ENCODE data around the gene AUP1. TPM values are rescaled to one million over a fixed set of nuclear protein-coding genes. Genes with fewer than 3 reads are reported as not detected.

Gene AUP1, protein sequence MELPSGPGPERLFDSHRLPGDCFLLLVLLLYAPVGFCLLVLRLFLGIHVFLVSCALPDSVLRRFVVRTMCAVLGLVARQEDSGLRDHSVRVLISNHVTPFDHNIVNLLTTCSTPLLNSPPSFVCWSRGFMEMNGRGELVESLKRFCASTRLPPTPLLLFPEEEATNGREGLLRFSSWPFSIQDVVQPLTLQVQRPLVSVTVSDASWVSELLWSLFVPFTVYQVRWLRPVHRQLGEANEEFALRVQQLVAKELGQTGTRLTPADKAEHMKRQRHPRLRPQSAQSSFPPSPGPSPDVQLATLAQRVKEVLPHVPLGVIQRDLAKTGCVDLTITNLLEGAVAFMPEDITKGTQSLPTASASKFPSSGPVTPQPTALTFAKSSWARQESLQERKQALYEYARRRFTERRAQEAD
- total RNA-seq (2014; rRNA removed; shearing (Covaris generic); ENCODE audit: low replicate concordance), result 70.0 and 143 TPM in 2 replicates

DNA sequence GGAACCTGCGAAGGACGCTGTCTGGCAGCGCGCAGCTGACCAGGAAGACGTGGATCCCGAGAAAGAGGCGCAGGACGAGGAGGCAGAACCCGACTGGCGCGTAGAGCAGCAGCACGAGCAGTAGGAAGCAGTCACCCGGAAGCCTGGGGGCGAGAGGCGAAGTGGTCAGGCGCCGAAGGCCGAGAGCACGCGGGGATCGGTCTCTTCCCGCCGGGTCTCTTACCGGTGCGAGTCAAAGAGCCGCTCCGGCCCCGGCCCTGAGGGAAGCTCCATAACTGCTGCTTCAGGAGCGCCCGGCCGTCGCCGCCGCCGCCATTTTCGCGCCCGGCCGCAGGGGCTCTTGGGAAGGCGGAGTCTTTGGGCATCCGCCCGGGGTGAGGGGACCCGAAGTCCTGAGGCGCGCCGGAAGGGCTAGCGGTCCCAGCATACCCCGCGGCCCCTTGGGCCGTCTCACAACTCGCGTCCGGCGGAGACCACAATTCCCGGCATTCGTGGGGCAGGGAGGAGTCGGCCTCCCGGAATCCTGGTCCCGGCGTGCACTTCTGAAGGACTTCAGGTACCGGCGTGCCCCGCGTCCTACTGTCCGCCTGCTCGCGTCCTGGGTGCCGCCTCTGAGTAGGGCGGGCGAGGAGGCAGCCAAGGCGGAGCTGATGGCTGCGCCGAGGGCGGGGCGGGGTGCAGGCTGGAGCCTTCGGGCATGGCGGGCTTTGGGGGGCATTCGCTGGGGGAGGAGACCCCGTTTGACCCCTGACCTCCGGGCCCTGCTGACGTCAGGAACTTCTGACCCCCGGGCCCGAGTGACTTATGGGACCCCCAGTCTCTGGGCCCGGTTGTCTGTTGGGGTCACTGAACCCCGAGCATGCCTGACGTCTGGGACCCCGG lies at the start of gene AUP1, which contains the start of gene HTRA2:
Gene AUP1 (minus strand): TSS at position 350 of the 882 bp plus-strand sequence. CDS start 77 bp downstream, at position 273.
Gene HTRA2 (plus strand): TSS at position 577 of the 882 bp plus-strand sequence. CDS start 74 bp downstream, at position 651.
- H3K27me3 ChIP-seq, result no peaks in the 10 kb centered on the region
- peaks cover 67% of the 10 kb centered on the region for H3K36me3 ChIP-seq
- peaks cover 4% of the 10 kb centered on the region; the same call in 1 of the 2 replicates for H3K9me3 ChIP-seq

DNA sequence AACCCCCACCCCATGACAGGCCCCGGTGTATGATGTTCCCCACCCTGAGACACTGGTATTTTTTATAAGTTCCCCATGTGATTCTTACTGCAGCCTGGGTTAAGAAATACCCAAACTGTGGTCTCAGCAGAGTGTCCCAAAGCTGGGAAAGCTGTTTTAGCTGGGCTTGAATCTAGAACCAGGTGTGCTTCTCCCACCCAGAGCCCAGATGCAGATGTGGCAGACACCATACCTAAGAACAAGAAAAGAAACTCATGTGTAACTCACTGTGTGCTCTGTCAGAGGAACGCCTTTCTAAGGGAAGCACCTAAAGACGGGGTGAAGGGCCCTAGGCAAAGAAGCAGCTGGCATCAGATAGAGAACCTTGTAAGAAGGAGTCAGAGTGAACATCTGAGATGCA lies 48.9 kb upstream of the AUP1 start:
- DNase-seq, result no peak
- Histone ChIP-seq H3K36me3 (no peaks in the 10 kb centered on the region), H3K27me3 (no peaks in the 10 kb centered on the region), H3K4me3 (no peak overlapping the region), H3K9me3 (no peaks in the 10 kb centered on the region)

More for the DNA sequence above, at the start of gene AUP1, which contains the start of gene HTRA2:
- peak within 1 kb of the TSS; percentile 99 for H3K4me3 ChIP-seq
- DNase-seq, result peak; percentile 99

DNA sequence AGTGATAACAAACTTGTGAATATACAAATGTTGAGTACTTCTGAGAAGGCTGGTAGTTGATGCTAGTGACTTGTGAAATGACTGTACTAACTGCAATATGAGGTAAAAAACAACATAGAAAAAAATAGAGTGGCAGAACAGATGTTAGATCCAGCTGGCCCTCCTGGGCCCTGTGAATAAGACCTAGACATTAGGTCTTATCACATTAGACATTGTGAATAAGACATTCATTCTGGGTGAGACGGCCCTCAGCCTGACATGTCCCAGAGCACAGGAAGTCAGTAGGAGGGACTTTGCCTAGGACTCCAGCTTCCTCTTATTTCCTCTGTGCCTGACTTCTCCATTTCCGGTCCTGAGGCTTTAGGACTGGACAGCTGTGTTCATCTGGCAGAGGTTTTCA lies 47.9 kb upstream of the AUP1 start:
- Histone ChIP-seq H3K4me3 (no peak overlapping the region), H3K9me3 (no peaks in the 10 kb centered on the region), H3K36me3 (no peaks in the 10 kb centered on the region), H3K27me3 (no peaks in the 10 kb centered on the region)
- DNase-seq, result peak; percentile 58

DNA sequence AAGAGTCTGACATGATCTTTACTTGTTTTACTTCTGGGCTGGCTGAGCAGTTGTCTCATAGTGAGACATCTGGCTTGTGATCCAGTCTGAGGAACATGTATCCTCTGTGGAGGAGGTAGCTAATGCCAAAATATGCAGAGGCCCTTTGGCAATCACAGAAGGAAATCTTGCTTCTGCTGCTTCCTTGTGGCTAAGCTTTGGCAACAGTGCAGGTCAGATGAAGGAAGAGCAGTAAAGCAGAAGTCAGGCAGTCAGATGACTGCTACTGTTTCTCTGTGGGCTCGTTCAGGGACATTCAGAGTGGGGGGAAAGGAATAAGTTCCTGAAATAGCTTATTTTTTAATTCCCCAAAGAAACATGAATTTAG lies 47.3 kb upstream of the AUP1 start:
- DNase-seq, result peak; percentile 89
- no peaks in the 10 kb centered on the region for H3K9me3 ChIP-seq
- H3K36me3 ChIP-seq, result no peaks in the 10 kb centered on the region
- no peaks in the 10 kb centered on the region for H3K27me3 ChIP-seq
- no peak overlapping the region for H3K4me3 ChIP-seq

DNA sequence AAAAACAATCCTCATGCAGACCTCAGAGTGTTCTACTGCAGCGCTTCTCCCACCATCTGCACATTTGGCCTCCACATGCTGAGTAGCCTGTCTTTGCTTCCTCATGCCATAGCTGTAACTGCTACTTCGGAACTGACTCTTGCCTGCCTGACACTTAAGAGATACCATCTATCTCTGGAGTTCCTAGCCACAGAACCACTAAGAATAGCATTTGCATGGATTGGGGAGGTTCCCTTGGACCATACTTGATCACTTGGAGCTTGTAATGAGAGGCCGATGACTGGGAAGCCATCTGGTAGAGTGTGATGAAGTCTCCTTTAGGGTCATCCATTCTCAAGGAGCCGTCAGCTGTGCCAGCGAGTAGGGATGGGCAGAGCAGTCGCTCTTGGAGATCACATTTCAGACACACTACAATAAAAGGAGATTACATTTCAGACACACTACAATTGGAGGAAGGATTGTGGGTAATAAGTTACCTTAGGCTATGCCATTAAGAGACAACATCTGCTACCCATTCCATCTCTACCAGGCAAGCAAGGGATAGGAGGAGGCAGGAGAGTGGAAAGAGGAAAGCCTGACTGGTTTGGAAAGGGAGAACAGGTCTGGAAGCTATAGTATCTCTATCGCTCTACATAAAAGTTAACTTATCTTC lies 46.8 kb upstream of the AUP1 start:
- peak; percentile 54 for DNase-seq
- Histone ChIP-seq H3K36me3 (no peaks in the 10 kb centered on the region), H3K4me3 (no peak overlapping the region), H3K27me3 (no peaks in the 10 kb centered on the region), H3K9me3 (no peaks in the 10 kb centered on the region)

DNA sequence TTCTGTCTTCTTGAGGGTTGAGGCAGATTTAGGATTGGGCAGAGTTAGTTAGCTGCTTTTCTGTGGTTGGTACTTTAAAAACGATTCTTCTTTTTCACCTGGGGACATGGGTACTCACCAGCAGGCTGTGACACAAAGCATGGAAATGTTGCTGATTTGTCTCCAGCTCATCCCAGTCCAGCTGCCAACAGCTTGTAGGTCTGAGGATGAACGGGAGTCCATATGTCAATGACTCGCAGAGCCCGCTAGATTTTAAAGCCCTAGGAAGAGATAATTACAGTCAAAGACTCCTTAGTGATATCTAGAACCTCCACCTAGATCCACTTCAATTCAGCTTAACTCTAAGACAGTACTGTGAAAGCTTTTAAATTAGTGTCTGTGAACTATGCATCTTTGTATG lies 45.8 kb upstream of the AUP1 start:
- no peaks in the 10 kb centered on the region for H3K36me3 ChIP-seq
- no peaks in the 10 kb centered on the region for H3K9me3 ChIP-seq
- H3K4me3 ChIP-seq, result no peak overlapping the region
- peak; percentile 47 for DNase-seq
- no peaks in the 10 kb centered on the region for H3K27me3 ChIP-seq

DNA sequence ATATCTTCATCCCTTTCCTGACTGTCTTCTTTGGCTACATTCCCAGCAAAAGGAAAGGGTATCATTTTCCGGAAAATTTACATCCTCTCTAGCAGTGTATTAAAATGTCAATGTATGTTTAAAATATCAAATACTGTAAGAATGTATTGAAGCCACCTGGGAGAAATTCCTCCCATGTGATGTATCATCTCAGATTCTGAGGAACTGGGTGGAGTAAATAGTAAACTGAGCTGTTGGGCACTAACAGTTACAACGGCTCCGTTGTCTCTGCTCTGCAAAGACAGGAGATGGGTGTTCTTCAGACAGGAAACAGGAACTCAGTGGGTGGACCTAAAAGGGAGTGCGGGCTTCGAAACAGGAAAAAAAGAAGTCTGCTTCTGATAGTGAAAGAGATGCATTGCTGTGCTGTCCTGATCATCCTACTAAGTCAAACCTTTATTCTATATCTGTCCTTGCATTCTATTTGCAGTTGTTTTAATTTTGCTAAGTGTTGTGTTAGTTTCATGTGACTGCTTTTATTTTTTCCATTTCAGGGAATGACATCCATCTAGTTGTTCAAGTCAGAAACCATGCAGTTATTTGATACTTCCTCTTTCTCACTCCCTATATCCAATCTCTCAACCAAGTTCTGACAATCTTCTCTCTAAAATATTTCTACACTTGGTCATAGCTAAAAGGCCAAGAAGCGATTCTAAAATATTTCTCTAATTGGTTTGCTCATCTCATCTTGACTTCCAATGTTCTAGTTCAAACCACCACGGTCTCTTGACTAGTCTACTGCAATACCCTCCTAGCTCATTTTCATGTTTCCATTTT lies 44.4 kb upstream of the AUP1 start:
- no peak overlapping the region for H3K4me3 ChIP-seq
- peak; percentile 62 for DNase-seq
- no peaks in the 10 kb centered on the region for H3K36me3 ChIP-seq
- H3K9me3 ChIP-seq, result no peaks in the 10 kb centered on the region
- no peaks in the 10 kb centered on the region for H3K27me3 ChIP-seq

DNA sequence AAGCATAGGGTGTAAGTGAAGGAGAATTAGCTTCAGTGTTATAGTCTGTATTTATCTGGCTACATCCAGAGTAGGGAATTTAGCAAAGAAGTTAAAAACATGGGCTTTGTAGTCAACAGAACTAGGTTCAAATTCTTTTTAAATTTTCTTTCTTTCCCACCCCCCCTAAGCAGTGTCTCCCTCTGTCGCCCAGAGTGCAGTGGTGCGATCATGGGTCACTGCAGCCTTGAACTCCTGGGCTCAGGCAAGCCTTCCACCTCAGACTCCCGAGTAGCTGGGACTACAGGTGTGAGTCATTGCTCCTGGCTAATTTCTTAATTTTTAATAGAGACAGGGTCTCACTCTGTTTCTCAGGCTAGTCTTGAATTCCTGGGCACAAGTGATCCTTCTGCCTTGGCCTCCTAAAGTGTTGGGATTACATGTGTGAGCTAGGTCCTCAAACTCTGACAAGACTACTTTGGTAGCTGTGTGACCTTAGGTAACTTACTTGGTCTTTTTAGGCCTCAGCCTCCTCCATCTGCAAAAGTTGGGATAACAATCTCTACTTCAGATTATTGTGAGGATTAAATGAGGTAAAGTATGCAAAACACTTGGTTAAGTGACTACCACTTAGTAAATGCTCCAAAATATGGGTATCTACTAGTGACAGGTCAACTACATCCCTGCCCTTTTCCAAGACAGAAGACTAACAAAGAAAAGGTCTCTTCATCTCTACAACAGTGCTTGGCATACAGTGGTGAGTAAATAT lies 42.8 kb upstream of the AUP1 start:
- Histone ChIP-seq H3K36me3 (no peaks in the 10 kb centered on the region), H3K9me3 (no peaks in the 10 kb centered on the region), H3K4me3 (no peak overlapping the region), H3K27me3 (no peaks in the 10 kb centered on the region)
- no peak for DNase-seq

DNA sequence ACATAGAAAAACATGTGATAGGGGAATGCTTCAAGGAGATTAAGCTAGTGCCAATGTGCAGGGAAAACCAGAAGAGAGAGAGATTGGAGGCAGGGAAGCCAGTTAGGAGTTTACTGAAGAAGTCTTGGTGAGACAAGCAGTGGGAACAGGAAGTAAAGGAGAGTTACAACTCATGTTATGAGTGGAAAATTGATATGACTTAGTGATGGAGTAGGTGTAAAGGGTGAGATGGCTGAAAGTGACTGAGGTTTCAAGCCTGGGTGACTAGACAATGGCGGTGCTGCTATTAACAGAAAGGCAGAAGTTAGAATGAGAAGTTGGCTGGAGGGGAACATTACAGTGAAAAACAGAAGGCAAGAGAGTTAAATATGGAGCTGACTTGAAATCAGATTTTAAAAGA lies 41.6 kb upstream of the AUP1 start:
- Histone ChIP-seq H3K9me3 (no peaks in the 10 kb centered on the region), H3K36me3 (no peaks in the 10 kb centered on the region), H3K27me3 (no peaks in the 10 kb centered on the region), H3K4me3 (no peak overlapping the region)
- DNase-seq, result no peak

DNA sequence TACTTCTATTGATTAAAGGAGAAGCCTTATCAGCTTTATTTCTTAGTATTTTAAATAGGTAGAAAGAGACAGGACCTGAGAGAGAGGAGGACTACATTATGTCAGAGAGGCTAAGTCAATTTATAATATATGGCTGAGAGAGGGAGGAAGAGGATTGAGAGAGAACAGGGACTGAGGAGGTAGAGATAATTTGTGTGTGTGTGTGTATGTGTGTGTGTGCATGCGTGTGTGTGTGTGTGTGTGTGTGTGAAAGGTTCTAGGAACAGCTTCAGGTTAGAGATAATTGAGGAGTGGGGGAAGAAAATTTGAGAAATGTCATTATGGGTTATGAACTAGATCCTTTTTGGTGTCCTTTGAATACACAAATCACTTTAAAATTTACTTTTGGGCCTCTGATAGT lies 40.2 kb upstream of the AUP1 start:
- Histone ChIP-seq H3K9me3 (no peaks in the 10 kb centered on the region), H3K27me3 (no peaks in the 10 kb centered on the region), H3K36me3 (no peaks in the 10 kb centered on the region)

DNA sequence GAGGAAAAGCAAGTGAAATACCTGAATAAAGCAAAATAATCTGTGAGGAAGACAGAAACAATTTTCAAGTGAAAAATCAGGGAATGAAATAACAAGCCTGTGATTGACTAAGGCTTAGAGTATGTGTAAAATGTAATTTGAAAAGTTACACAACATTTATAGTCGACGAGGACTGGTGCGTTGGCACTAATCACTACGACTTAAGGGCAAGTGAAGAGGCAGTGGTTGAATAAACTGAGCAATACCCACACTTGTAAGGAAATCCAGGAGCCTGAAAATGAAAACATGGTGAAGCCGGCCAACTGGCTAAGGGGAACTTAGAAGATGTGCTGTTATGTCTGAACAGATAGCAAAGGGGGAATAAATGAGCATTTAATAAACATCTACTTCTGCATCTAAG lies 38.4 kb upstream of the AUP1 start:
- peak; percentile 73 for DNase-seq
- H3K36me3 ChIP-seq, result no peaks in the 10 kb centered on the region
- H3K4me3 ChIP-seq, result no peak overlapping the region
- no peaks in the 10 kb centered on the region for H3K27me3 ChIP-seq
- no peaks in the 10 kb centered on the region for H3K9me3 ChIP-seq

More for the DNA sequence above, 40.2 kb upstream of the AUP1 start:
- no peak overlapping the region for H3K4me3 ChIP-seq
- DNase-seq, result no peak

DNA sequence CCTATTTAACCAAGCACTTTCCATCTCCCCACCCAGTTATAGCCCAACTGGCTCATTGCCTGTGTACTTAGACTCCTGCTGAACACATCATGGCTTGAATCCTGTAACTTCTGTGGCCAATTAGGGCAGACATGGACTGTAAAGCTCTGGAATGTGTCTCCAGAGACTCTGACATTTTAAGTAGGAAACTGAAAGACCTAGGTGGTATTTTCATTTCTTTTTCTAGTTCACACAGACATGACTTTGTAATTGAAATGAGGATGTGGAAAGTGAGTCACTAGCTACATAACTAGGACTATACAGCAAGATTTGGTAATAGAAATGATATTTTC lies 37.2 kb upstream of the AUP1 start:
- H3K9me3 ChIP-seq, result no peaks in the 10 kb centered on the region
- no peaks in the 10 kb centered on the region for H3K36me3 ChIP-seq
- no peaks in the 10 kb centered on the region for H3K27me3 ChIP-seq
- H3K4me3 ChIP-seq, result no peak overlapping the region
- peak; percentile 67 for DNase-seq

DNA sequence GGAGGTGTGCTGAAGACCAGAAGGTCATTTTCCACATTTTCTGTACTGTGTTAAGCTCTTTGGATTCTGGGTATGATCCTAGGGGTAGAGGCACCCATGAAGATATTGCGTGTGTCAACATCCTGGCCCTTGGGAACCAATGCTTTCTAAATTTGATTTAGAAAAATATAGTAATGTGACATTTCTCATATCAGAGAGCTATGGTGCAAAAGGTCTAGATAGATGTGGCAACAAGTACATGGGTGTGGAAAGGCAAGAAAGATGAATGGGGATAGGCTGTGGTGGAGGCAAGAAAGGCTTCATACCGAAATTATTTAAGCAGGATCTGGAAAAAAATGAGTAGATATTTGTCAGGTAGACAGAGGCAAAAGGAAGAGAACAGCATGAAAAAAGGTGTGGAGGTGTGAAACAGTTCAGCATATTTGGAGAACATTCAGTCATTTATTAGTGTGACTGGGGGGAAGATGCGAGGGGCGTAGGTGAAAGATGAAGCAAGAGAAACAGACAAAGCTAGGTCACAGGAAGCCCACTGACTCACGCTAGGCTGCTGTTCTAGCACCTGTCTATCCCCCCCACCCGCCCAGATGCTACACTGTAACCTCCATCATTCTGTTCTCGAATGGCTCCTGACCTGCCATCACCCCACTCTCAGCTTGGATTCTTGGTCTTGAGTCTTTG lies 36.7 kb upstream of the AUP1 start:
- Histone ChIP-seq H3K9me3 (no peaks in the 10 kb centered on the region), H3K4me3 (no peak overlapping the region), H3K27me3 (no peaks in the 10 kb centered on the region), H3K36me3 (no peaks in the 10 kb centered on the region)
- no peak for DNase-seq

DNA sequence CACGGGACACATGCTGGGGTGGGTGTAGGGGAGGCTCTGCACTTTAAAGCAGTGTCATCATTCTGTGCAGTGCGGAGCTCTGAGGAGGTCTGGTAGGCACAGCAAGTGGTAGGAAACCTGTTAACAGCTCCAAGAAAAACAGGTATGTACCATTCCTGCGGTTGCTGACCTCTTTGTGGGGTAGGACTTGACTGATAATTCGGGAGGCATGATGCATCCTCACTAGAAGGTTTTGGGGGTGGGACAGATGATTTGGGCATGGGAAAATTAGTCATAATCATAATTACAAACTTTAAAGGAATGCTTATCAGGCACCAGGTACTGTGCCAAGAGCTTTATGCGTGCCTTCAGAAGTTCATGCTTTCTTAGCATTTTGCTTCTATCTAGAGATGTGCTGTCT lies 34.7 kb upstream of the AUP1 start:
- Histone ChIP-seq H3K27me3 (no peaks in the 10 kb centered on the region), H3K9me3 (no peaks in the 10 kb centered on the region), H3K36me3 (no peaks in the 10 kb centered on the region), H3K4me3 (no peak overlapping the region)
- DNase-seq, result peak; percentile 38

DNA sequence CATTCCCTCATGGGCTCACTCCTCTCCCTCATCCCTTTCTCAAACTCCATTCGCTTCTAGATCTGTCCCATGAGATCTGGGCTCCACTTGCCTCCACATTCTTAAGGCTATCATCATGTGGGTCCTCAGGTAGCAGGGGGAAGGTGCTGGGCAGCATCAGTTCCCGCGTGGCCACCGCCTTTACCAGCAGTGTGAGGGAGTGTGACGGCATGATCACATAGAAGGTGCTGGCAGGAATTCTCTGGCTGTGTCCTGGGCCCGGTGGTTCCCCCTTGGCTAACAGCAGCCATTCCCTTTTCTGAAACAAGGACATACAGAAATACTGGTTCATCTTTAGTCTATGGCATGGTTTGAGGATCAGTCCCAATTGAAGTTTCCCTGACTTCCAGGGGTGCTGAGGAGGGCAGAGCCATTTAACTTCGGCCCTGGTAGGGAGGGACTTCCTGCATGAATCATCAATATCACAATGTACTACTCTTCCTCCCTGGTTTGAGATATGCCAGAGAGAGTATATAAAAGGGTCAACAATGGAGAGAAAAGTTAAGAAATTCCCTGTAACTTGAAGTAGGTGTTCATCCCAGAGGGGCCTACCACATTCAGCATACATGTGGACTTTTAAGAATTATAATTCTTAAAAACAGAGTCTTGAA lies 32.7 kb upstream of the AUP1 start:
- Histone ChIP-seq H3K4me3 (no peak overlapping the region), H3K36me3 (no peaks in the 10 kb centered on the region), H3K9me3 (no peaks in the 10 kb centered on the region), H3K27me3 (no peaks in the 10 kb centered on the region)
- no peak for DNase-seq

All from MG63 (cell line).